Naive B cell (primary cell): ENCODE results near the gene NFIB. TPM values are rescaled to one million over a fixed set of nuclear protein-coding genes. Genes with fewer than 3 reads are reported as not detected.

ENCODE experiments used
- ATAC-seq, 2 donors: fragments of 150-1000 bp; cut with Tn5 transposase; 2 replicates each; pipeline ENCODE4 v1.10.0; 2021; ENCODE audit warnings: low read depth in 2 of 2, mild to moderate bottlenecking in 2 of 2, moderate library complexity in 2 of 2
- DNase-seq: peaks from one replicate; pipeline ENCODE4 v3.0.0; 2022
- H3K27ac Mint-ChIP-seq, 6 donors: one replicate each; pipeline ENCODE4 v1.8.0; 2020 to 2022; ENCODE audit warnings: mild to moderate bottlenecking in 6 of 6, mixed read lengths in 6 of 6, moderate library complexity in 5 of 6, inconsistent platforms in 2 of 6
- H3K27me3 Mint-ChIP-seq, 3 donors: one replicate each; pipeline ENCODE4 v1.8.0; 2021 to 2022; ENCODE audit warnings: mixed read lengths in 3 of 3, mild to moderate bottlenecking in 1 of 3
- H3K36me3 Mint-ChIP-seq, 2 donors: one replicate each; pipeline ENCODE4 v1.8.0; 2020 to 2022; ENCODE audit warnings: mixed read lengths in 2 of 2, inconsistent platforms in 1 of 2, mild to moderate bottlenecking in 1 of 2
- H3K4me1 Mint-ChIP-seq, 3 donors: one replicate each; pipeline ENCODE4 v1.8.0; 2020 to 2022; ENCODE audit warnings: mixed read lengths in 3 of 3, inconsistent platforms in 1 of 3, mild to moderate bottlenecking in 1 of 3, moderate library complexity in 1 of 3
- H3K4me3 Mint-ChIP-seq, 8 donors: one replicate each; pipeline ENCODE4 v1.8.0; 2020 to 2022; ENCODE audit warnings: mild to moderate bottlenecking in 8 of 8, mixed read lengths in 8 of 8, moderate library complexity in 8 of 8, inconsistent platforms in 2 of 8
- H3K9me3 Mint-ChIP-seq, 7 donors: one replicate each; pipeline ENCODE4 v1.8.0; 2020 to 2022; ENCODE audit warnings: mixed read lengths in 7 of 7, mild to moderate bottlenecking in 5 of 7, inconsistent platforms in 2 of 7, moderate library complexity in 1 of 7
- polyA plus RNA-seq, 6 donors: library from polyadenylated mRNA; unstranded; fragments of 300-500 nt; fragmentation: Illumina TruSeq; gene quantifications; one replicate each; pipeline ENCODE4 v1.2.3, GENCODE V29; 2021; ENCODE audit warnings: low read depth in 6 of 6

NFIB gene
- polyA plus RNA-seq, 6 donors from 2014 or later: 0.31 to 0.69 (median 0.41) TPM; not detected in 3

DNA sequence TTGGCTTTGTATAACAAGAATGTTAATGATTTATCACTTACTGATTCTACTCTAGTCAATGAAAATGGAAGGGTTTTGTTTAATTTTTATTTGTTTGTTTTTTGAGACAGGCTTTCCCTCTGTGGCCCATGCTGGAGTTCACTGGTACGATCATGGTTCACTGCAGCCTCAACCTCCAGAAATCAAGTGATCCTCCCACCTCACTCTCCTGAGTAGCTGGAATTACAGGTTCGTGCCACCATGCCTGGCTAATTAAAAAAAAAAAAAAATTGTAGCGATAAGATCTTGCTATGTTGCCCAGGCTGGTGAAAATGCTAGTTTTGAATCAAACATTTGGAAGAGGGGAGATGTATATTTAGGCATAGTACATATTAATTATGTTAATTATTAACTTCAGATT lies 209.4 kb downstream of the NFIB start:
- H3K4me1 Mint-ChIP-seq: no peaks in the 10 kb centered on the region
- peaks cover 0 to 7% (median 0%) of the 10 kb centered on the region in 7 donors for H3K9me3 Mint-ChIP-seq
- no peaks in the 10 kb centered on the region for H3K36me3 Mint-ChIP-seq
- ATAC-seq (no peak), DNase-seq (no peak)
- no peaks in the 10 kb centered on the region for H3K27me3 Mint-ChIP-seq
- H3K4me3 Mint-ChIP-seq: no peak overlapping the region
- H3K27ac Mint-ChIP-seq: no peak overlapping the region

DNA sequence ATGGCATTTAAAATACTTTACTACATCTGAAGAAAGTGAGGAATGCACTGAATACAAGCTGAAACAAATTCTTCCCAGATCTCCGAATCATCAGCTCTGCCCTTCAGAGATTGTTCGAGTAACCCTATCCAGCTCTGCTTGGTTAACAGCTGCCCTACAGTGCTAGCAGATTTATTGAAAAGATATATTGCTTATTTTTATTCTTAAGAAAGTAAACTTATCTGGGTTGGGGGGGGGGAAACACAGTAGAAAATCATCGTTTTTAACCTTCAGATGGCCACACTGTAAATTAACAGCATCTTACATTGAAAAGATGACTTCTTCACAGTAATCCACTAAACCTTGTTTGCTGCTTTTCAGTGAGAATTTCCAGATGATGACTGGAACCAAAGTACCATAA lies 210.8 kb downstream of the NFIB start:
- H3K4me3 Mint-ChIP-seq: no peak overlapping the region
- no peaks in the 10 kb centered on the region for H3K4me1 Mint-ChIP-seq
- H3K9me3 Mint-ChIP-seq: peaks cover 0 to 7% (median 0%) of the 10 kb centered on the region in 7 donors
- no peaks in the 10 kb centered on the region for H3K27me3 Mint-ChIP-seq
- DNase-seq (no peak), ATAC-seq (no peak)
- H3K27ac Mint-ChIP-seq: no peak overlapping the region
- no peaks in the 10 kb centered on the region for H3K36me3 Mint-ChIP-seq

DNA sequence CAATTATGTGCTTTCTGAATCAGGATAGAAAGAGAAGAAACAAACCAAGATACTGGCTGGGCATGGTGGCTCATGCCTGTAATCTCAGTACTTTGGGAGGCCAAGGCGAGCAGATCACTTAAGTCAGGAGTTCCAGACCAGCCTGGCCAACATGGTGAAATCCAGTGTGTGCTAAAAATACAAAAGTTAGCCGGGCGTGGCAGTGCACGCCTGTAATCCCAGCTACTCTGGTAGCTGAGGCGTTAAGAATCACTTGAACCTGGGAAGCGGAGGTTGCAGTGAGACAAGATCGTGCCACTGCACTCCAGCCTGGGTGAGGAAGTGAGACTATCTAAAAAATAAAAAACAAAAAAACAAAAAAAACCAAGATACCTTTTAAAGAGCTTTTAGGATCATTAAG lies 214.2 kb downstream of the NFIB start:
- Mint-ChIP-seq H3K9me3 (peaks cover 0 to 7% (median 0%) of the 10 kb centered on the region in 7 donors), H3K27ac (no peak overlapping the region), H3K4me1 (no peaks in the 10 kb centered on the region), H3K4me3 (no peak overlapping the region), H3K36me3 (no peaks in the 10 kb centered on the region), H3K27me3 (no peaks in the 10 kb centered on the region)
- DNase-seq (no peak), ATAC-seq (no peak)

DNA sequence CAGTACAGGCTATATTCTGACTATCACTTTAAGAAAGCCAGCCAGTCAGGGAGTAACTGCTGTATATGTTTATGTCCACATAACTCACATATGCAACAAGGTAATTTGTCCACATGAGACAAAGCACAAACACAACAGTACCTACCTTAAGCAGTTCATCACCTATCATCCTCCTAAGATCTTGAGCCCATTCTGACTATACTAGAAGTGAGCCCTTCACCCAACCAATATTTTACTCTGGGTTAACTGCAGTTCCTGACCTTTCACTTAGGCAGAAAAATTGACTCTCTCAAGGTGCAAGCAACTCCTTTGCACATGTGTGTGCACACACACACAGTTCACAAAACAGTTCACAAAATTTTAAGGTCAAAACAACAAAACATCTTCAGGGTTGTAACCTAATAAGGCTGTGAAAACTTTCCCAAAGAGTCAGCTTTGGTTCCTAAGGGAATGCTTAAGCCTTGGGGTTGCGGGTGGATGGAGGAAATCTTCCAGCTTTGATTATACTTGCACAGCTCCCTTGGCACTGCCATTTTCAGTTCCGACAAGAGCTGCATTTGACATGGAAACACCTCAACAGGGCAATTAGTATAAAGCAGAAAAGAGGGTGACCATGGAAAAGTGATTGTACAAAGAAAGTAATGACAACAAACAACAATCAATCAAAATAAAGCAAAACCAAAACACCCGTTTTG lies 215.3 kb downstream of the NFIB start:
- no peak for DNase-seq
- no peaks in the 10 kb centered on the region for H3K9me3 Mint-ChIP-seq
- no peak overlapping the region for H3K4me3 Mint-ChIP-seq
- H3K27ac Mint-ChIP-seq: no peak overlapping the region
- H3K36me3 Mint-ChIP-seq: no peaks in the 10 kb centered on the region
- no peaks in the 10 kb centered on the region for H3K4me1 Mint-ChIP-seq
- ATAC-seq: no peak
- H3K27me3 Mint-ChIP-seq: no peaks in the 10 kb centered on the region

DNA sequence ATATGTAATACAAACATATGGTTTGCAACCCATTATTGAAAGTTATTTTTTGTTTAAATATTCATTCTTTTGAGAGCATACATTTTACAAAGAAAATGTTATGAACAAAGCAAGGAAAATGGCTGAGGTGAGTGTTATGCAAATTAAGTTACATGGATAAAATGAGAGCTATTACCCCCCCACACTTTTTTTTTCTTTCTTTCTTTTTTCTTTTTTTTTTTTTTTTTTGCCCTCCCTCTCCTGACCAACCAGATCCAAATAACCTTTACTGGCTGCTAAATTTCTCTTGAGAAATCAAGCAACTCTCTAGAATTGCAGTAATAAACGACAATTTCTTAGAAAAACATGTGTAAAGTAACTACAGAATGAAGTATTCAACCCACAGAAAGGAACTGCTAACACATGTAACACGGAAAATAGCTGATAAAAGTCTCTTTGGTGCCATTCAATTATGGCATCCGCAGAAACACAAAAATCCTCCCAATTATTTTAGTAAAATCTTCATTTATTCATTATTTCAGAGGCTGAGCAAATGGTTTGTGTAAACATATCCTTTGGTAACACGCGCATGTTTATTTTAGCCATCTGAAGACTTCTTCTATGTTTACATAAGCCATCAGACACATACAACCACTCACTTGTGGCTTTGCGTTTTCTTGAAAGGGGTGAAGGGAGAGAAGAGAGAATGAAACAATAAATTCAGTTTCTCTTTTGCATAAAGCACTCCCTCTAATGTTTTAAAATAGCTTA lies 216.1 kb downstream of the NFIB start:
- DNase-seq: no peak
- no peaks in the 10 kb centered on the region for H3K36me3 Mint-ChIP-seq
- no peak overlapping the region for H3K4me3 Mint-ChIP-seq
- H3K9me3 Mint-ChIP-seq: no peaks in the 10 kb centered on the region
- H3K27ac Mint-ChIP-seq: no peak overlapping the region
- ATAC-seq: no peak
- no peaks in the 10 kb centered on the region for H3K4me1 Mint-ChIP-seq
- no peaks in the 10 kb centered on the region for H3K27me3 Mint-ChIP-seq

DNA sequence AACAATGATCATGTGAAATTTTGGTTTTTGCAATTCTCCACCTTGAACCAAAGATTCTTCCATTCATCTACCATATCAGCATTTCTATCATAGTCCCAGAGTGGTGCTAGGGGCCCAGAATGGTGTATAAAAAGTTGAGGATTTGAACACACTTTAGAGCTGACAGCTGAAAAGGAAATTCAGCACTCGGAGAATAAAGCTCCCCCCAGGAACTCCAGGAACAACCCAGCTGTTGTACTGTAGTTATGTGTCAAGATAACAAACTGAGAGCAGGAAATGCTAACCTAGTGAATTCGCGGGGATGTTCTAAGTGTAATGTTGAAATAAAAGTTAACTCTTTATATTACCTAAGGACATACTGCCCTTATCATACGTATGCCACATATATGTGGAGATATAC lies 216.7 kb downstream of the NFIB start:
- no peaks in the 10 kb centered on the region for H3K36me3 Mint-ChIP-seq
- H3K4me3 Mint-ChIP-seq: no peak overlapping the region
- ATAC-seq: no peak
- H3K4me1 Mint-ChIP-seq: no peaks in the 10 kb centered on the region
- H3K9me3 Mint-ChIP-seq: no peaks in the 10 kb centered on the region
- no peaks in the 10 kb centered on the region for H3K27me3 Mint-ChIP-seq
- DNase-seq: no peak
- H3K27ac Mint-ChIP-seq: no peak overlapping the region

DNA sequence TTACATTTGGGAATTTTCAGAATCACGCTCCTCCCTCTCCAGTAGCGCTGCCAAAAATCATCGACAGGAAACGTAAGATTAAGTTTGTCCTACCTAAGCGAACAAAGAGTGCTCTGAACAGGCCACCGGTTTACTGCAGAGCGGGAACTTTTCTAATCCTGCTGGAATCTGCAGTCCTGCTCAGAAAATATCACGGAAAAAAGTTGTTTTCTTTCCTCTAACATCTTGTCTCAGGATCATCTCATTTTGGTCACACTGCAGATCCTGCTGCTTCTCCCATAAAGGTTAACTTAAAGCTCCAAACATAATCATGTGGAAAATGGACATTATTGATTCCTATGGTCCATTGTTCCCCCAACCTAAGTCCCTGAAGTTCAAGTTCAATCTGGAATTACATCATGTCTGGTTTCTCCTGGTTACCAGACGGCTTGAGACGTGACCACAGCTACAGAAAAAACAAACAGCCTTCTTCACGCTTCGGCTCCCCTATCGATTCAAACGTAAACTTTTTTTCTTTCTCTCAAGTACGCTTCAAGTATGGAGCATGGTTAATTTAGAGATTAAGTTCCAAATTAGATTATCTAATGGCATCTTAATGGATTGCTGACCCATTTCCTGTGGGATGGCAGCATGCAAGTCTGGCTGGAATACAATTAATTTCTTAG lies 217.6 kb downstream of the NFIB start:
- DNase-seq (no peak), ATAC-seq (no peak)
- H3K27ac Mint-ChIP-seq: no peak overlapping the region
- no peaks in the 10 kb centered on the region for H3K9me3 Mint-ChIP-seq
- H3K4me1 Mint-ChIP-seq: no peaks in the 10 kb centered on the region
- no peak overlapping the region for H3K4me3 Mint-ChIP-seq
- no peaks in the 10 kb centered on the region for H3K27me3 Mint-ChIP-seq
- H3K36me3 Mint-ChIP-seq: no peaks in the 10 kb centered on the region

DNA sequence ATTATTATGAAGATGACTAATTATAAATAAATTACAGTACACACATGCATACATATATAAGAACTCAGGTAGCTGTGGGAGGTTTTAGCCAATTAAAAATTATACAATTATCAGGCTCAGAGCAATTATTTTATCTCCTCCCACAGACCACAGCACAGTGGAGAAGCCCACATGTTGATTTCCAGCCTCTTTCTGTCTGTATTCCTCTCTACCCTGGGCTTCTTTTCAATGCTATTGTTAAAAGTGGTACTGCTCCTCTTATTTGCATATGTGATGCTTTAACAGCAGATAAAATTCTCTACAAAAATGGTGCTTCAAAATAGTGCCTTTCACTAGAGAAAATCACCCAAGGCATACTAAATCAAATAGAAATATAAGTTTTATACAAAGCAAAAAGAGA lies 218.7 kb downstream of the NFIB start:
- Mint-ChIP-seq H3K27ac (no peak overlapping the region), H3K4me1 (no peaks in the 10 kb centered on the region), H3K9me3 (no peaks in the 10 kb centered on the region), H3K27me3 (no peaks in the 10 kb centered on the region), H3K4me3 (no peak overlapping the region), H3K36me3 (no peaks in the 10 kb centered on the region)
- DNase-seq: no peak
- ATAC-seq: no peak

DNA sequence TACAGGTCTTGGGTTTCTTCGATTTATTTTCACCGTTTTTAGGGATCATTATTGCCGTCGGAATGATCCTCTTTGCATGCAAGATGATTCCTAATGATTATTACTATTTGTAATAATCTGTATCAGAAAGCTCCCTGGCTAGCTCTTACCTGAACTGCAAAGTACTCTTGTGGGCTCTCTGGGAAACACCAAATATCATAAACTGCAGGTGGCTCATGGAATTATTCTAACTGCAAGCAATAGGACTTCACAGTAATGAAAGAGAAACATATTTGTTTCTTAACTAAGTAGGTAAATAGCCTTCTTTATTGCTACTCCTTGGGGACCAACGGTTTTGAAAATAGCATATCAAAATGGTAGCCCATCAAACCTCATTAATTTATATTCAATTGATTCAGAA lies 219.4 kb downstream of the NFIB start:
- no peaks in the 10 kb centered on the region for H3K36me3 Mint-ChIP-seq
- ATAC-seq (no peak), DNase-seq (no peak)
- no peaks in the 10 kb centered on the region for H3K27me3 Mint-ChIP-seq
- H3K27ac Mint-ChIP-seq: no peak overlapping the region
- no peak overlapping the region for H3K4me3 Mint-ChIP-seq
- no peaks in the 10 kb centered on the region for H3K9me3 Mint-ChIP-seq
- no peaks in the 10 kb centered on the region for H3K4me1 Mint-ChIP-seq

DNA sequence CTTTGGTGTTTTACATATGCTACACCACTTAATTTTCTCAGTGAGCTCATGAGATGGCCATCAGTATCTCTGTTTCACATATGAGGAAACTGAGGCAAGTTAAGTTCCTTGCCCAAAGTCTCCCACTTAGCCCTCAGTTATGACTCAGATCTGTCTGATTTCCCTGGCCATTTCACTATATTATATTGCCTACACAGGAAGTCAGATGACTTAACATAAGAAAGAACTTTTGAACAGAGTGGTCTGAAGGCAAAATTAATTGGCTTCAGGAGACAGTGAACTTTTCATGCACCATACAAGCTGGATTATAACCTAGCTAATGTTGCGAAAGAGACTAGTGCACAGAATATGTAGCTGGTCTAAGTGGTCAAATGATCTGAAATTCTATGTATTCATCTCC lies 221.6 kb downstream of the NFIB start:
- Mint-ChIP-seq H3K27me3 (no peaks in the 10 kb centered on the region), H3K9me3 (peaks cover 0 to 4% (median 0%) of the 10 kb centered on the region in 7 donors), H3K36me3 (no peaks in the 10 kb centered on the region), H3K27ac (no peak overlapping the region), H3K4me1 (no peaks in the 10 kb centered on the region), H3K4me3 (no peak overlapping the region)
- DNase-seq (no peak), ATAC-seq (no peak)

DNA sequence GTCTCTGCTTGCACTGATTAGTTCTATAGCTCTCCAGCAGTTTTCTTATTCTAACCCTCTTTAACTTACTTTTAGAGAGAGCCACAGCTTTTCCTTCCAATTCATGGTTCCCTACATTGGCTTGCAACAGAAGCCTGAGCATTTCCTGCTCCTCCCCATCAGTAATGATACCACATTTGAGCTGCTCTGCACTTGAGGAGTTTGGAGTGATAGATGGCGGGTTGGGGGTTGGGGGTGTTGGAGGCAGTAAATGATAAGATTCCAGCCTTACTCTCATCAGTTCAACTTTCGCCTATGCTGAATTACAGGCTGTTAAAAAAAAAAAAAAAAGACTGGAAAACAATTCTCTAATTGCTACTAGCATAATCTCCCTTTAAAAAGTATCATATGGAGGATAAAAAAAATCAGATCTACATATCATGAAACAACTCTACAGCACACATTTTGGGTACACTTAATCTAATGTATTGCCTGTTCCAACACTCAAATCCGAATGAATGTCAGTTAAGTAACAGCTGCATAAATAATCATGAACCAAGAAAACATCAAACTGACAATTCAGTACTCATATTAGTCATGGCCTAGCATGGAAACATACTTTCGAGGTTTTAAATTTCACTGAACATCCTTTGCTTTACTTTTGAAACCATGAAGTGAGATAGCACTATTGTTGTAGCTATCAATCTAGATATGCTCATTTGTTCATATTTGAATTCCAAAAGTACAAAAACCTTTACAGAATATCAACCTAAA lies 224.7 kb downstream of the NFIB start:
- H3K4me1 Mint-ChIP-seq: no peaks in the 10 kb centered on the region
- no peak overlapping the region for H3K4me3 Mint-ChIP-seq
- no peaks in the 10 kb centered on the region for H3K36me3 Mint-ChIP-seq
- no peak overlapping the region for H3K27ac Mint-ChIP-seq
- DNase-seq (no peak), ATAC-seq (no peak)
- peaks cover 0 to 4% (median 0%) of the 10 kb centered on the region in 7 donors for H3K9me3 Mint-ChIP-seq
- no peaks in the 10 kb centered on the region for H3K27me3 Mint-ChIP-seq

DNA sequence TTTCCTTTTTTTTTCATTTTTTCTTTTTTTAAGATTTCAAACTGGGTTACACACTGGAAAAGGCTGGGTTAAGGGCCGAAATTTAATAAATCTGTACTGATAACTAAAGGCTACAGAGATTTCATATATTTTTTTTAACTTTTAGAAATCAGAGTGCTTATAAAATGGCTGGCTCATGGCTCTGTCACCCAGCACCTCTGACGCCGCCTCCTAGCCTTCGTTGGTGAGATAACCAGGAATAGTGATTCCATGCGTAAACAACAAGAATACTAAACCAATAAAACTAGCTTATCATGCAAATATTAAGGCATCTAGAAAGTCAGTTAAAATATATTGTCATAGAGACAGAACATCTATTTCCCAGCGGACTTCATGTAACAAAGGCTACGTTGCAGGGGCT lies 226.4 kb downstream of the NFIB start:
- DNase-seq (no peak), ATAC-seq (no peak)
- no peaks in the 10 kb centered on the region for H3K36me3 Mint-ChIP-seq
- no peaks in the 10 kb centered on the region for H3K4me1 Mint-ChIP-seq
- no peak overlapping the region for H3K4me3 Mint-ChIP-seq
- H3K27ac Mint-ChIP-seq: no peak overlapping the region
- no peaks in the 10 kb centered on the region for H3K27me3 Mint-ChIP-seq
- H3K9me3 Mint-ChIP-seq: peaks cover 0 to 4% (median 0%) of the 10 kb centered on the region in 7 donors

DNA sequence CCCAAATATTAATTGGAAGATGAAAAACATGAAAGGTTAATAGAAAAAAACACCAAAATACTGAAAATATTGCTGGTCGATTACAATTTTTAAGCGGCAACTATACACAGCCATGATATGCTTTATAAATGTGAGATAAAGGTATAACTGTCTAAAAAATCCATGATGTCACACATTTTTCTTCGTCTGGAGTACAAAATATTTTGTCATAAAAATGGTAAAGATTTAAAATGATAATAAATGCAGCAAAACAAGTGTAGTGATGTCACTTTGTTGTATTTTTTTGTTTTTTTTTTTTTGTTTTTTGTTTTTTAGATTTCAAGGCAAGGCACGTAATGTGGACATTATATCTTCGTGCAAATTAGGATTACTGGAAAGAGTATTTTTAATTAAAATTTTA lies 227.4 kb downstream of the NFIB start:
- Mint-ChIP-seq H3K9me3 (peaks cover 0 to 4% (median 0%) of the 10 kb centered on the region in 7 donors), H3K27ac (no peak overlapping the region), H3K36me3 (no peaks in the 10 kb centered on the region), H3K27me3 (no peaks in the 10 kb centered on the region), H3K4me3 (no peak overlapping the region), H3K4me1 (no peaks in the 10 kb centered on the region)
- ATAC-seq (no peak), DNase-seq (no peak)
